HL-60 (cell line): ENCODE data around the gene CEP20.

Experiments used
- DNase-seq, 2 experiments: peaks; one replicate each; pipeline ENCODE4 v3.0.0-alpha.2; 2010 to 2020; ENCODE audit warnings: low read depth in 1 of 2, low spot score in 1 of 2
- H3K27ac ChIP-seq: fragments of 250-450 bp; sonication (Bioruptor Pico); replicated peaks from 2 replicates; pipeline ENCODE4 v1.5.1; 2020; ENCODE audit warnings: mild to moderate bottlenecking, moderate library complexity
- H3K27me3 ChIP-seq: fragments of 250-450 bp; sonication (Bioruptor Pico); 2 replicates; pipeline ENCODE4 v1.5.1; 2021; ENCODE audit warnings: mild to moderate bottlenecking, moderate library complexity; ENCODE audit not compliant: insufficient read depth, poor library complexity, severe bottlenecking
- H3K4me3 ChIP-seq: replicated peaks from 2 replicates; pipeline ENCODE4 v1.5.1; 2011; ENCODE audit warnings: mild to moderate bottlenecking, control low read depth, low read length; ENCODE audit not compliant: insufficient read depth
- CTCF ChIP-seq: IDR thresholded peaks from one replicate; pipeline ENCODE4 v1.5.1; 2011; ENCODE audit warnings: low read length, control low read depth, inconsistent platforms; ENCODE audit not compliant: insufficient read depth
- GABPA ChIP-seq: IDR thresholded peaks from 2 replicates; pipeline ENCODE4 v1.6.1; 2012; ENCODE audit warnings: low read depth
- POLR2AphosphoS5 ChIP-seq: IDR thresholded peaks from 2 replicates; pipeline ENCODE4 v1.6.1; 2012; ENCODE audit warnings: low read depth
- REST ChIP-seq: IDR thresholded peaks from 2 replicates; pipeline ENCODE4 v1.6.1; 2012; ENCODE audit warnings: low read depth; ENCODE audit not compliant: insufficient replicate concordance
- SPI1 ChIP-seq: IDR thresholded peaks from 2 replicates; pipeline ENCODE4 v1.6.1; 2012; ENCODE audit warnings: low read depth, mild to moderate bottlenecking, borderline replicate concordance

CEP20 gene

DNA sequence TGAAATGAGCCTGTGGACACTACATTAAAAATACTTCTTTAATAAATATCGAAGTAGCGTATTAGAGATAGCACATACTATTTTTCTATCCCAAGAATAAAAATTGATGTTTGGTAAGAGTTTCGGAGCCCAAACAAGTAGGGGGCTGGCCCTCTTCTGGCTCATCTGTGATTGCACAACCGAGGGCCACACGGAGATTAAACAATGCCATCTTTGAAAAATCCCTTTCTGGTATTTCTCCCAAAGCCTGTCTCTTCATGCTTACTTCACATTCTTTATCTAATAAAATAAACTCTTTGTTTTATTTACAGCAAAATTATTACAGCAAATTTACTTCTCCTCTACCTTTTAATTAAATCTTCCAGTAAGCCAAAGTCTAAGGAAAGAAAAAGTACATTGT lies 22.0 kb downstream of the CEP20 start:
- Histone ChIP-seq H3K4me3 (no peak overlapping the region), H3K27me3 (no peaks in the 10 kb centered on the region), H3K27ac (no peak overlapping the region)
- TF ChIP-seq CTCF (no peak), SPI1 (no peak)
- DNase-seq = no peak

DNA sequence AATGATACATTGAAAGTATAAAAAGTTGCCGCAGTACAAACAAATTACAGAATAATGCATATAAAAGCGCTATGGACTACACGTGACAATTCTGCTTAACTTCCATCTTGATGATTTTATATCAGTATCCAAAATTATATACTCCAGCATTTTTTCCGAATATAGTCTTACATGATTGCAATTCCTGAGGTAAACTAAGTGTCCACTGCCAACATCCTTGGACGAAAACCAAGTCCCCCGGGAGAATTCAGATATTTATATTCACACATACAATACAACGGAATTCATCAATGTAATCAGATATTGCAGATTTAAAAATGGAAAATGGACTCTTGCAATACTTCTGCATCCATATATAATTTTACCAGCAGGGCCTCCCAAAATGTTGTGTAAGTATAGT lies 22.7 kb downstream of the CEP20 start:
- TF ChIP-seq GABPA (no peak), POLR2AphosphoS5 (no peak), REST (no peak), CTCF (no peak), SPI1 (no peak)
- no peak overlapping the region for H3K4me3 ChIP-seq
- no peak for DNase-seq
- no peaks in the 10 kb centered on the region for H3K27me3 ChIP-seq
- H3K27ac ChIP-seq = no peak overlapping the region

DNA sequence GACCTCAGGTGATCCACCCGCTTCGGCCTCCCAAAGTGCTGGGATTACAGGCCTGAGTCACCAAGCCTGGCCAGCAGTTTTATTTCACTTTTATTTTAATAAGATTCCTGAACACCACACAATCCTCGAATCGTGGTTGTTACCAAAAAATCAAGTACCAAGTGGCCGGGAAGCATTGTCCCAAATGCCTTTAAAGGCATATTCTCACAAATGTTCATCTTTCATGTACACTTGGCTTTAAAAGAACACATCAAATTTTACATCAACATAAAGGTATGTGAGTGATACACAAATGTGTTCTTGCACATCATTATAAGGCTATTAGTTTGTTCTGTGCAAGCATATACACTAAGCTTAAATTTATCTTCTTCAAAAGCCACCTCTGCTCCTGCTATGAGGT lies 23.5 kb downstream of the CEP20 start:
- TF ChIP-seq REST (no peak), GABPA (no peak), SPI1 (no peak), CTCF (no peak), POLR2AphosphoS5 (no peak)
- no peak for DNase-seq
- H3K4me3 ChIP-seq = no peak overlapping the region
- H3K27me3 ChIP-seq = no peaks in the 10 kb centered on the region
- no peak overlapping the region for H3K27ac ChIP-seq

- H3K27me3 ChIP-seq = peaks cover 10% of the 10 kb centered on the region
- no peak for TF ChIP-seq GABPA
- TF ChIP-seq CTCF = no peak
- no peak for TF ChIP-seq REST
- no peak for TF ChIP-seq SPI1
- TF ChIP-seq POLR2AphosphoS5 = no peak
- H3K4me3 ChIP-seq = no peak overlapping the region
- H3K27ac ChIP-seq = no peak overlapping the region
- no peak for DNase-seq
Measured at GRCh38 chr16:15861996-15862395, 26.4 kb downstream of the CEP20 start.
